AG04449 (cell line): ENCODE results near the gene BRD7.

Experiments used
- CTCF ChIA-PET: fragments of 350-600 bp; formaldehyde crosslinking; extraction: SDS; loops from one replicate; lab custom pipeline; 2021; ENCODE audit warnings: antibody characterized with exemption; lab: Yijun Ruan, JAX
- POLR2A ChIA-PET: fragments of 400-600, 350-600 bp; formaldehyde crosslinking; extraction: SDS; loops from one replicate; lab custom pipeline; 2020; ENCODE audit warnings: antibody characterized with exemption, inconsistent platforms; lab: Yijun Ruan, JAX
- DNase-seq: peaks from one replicate; pipeline ENCODE4 v3.0.0-alpha.2; 2010; ENCODE audit warnings: low read depth, low spot score
- H3K4me3 ChIP-seq: 2 replicates; pipeline ENCODE4 v1.5.1; 2011; ENCODE audit warnings: low read depth, mild to moderate bottlenecking, control low read depth, low read length
- CTCF ChIP-seq: IDR thresholded peaks from one replicate; pipeline ENCODE4 v1.5.1; 2011; ENCODE audit warnings: mild to moderate bottlenecking, moderate library complexity, low read length, control low read depth, inconsistent platforms; ENCODE audit not compliant: insufficient read depth; ENCODE audit errors: missing control alignments

Gene BRD7

GRCh38 chr16:50372611-50373344 is 4.0 kb upstream of the BRD7 start:
- no peak overlapping the region for H3K4me3 ChIP-seq
- ChIA-PET POLR2A (interaction anchor here (0.6 kb wide), 1 partner anchor 239 kb away, joined by 3 read pairs; no protein-coding TSS in a partner anchor), CTCF (interaction anchor here (0.9 to 6.5 kb wide), 6 partner anchors 12 to 433 kb away, joined by 3 to 86 read pairs (median 17); partner anchors contain the start of gene CNEP1R1)
- DNase-seq: no peak
- no peak for TF ChIP-seq CTCF

- ChIA-PET POLR2A (no interaction called here), CTCF (interaction anchor here (0.9 to 6.5 kb wide), 7 partner anchors 12 to 438 kb away, joined by 3 to 86 read pairs (median 9); no protein-coding TSS in a partner anchor)
- peak; percentile 40 for TF ChIP-seq CTCF
- DNase-seq: no peak
- no peak overlapping the region for H3K4me3 ChIP-seq
Measured at GRCh38 chr16:50371936-50372595, 3.3 kb upstream of the BRD7 start.

GRCh38 chr16:50371036-50371716 is 2.4 kb upstream of the BRD7 start:
- POLR2A ChIA-PET: no interaction called here
- TF ChIP-seq CTCF: no peak
- CTCF ChIA-PET: interaction anchor here (0.9 to 6.5 kb wide), 8 partner anchors 11 to 439 kb away, joined by 3 to 86 read pairs (median 12); partner anchors contain the start of gene CNEP1R1
- no peak for DNase-seq
- no peak overlapping the region for H3K4me3 ChIP-seq

GRCh38 chr16:50369133-50369804 is 481 bp upstream of the BRD7 start:
- no peak for TF ChIP-seq CTCF
- H3K4me3 ChIP-seq: peak overlapping the region; percentile 50
- no peak for DNase-seq
- POLR2A ChIA-PET: no interaction called here
- CTCF ChIA-PET: interaction anchor here (0.7 to 6.5 kb wide), 15 partner anchors 9 to 1367 kb away, joined by 3 to 86 read pairs (median 5); partner anchors contain the start of genes CNEP1R1 and CYLD

- no peak for TF ChIP-seq CTCF
- POLR2A ChIA-PET: no interaction called here
- CTCF ChIA-PET: interaction anchor here (0.7 to 6.5 kb wide), 7 partner anchors 9 to 439 kb away, joined by 3 to 86 read pairs (median 9); partner anchors contain the start of gene CNEP1R1
- H3K4me3 ChIP-seq: peak overlapping the region; percentile 62
- no peak for DNase-seq
Measured at GRCh38 chr16:50367777-50368409, 895 bp downstream of the BRD7 start.
